Testis (tissue), 2 donors: ENCODE measurements around the gene MYBBP1A.

Experiments
- POLR2A ChIP-seq: fragments of 450-650 bp; IDR thresholded peaks from one replicate; pipeline ENCODE4 v1.6.1; 2017; ENCODE audit warnings: antibody characterized with exemption, mild to moderate bottlenecking, moderate library complexity
- TF ChIP-seq, protein P1 (sequence below), 3 experiments: fragments of 450-650 bp in 2 of 3; fragments of 200-600 bp in 1 of 3; sonication (generic) in 1 of 3; IDR thresholded peaks; one replicate each; pipeline ENCODE4 v1.5.1; 2016 to 2019; ENCODE audit warnings: antibody characterized with exemption in 3 of 3, mild to moderate bottlenecking in 2 of 3, moderate library complexity in 1 of 3

DNA sequence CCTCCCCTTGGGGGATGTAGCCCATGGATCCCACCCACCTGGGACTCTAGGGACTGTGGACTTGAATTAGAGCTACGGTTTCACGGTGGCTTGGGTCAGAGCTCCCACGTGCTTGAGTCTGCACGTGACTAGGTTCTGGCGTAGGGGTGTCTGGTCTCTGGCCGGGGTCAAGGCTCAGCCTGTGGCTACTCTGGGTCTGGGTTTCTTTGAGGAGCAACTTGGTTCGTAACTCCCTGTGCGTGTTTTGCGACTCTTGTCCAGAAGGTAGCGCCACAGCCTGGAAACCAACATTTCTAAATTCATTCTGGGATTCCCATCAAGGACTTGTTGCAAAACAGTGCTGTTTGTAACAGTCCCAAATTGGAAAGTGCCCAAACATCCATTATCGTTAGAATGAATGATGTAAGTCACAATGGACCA is 5.7 kb upstream of the MYBBP1A start:
- TF ChIP-seq, protein P1, sequence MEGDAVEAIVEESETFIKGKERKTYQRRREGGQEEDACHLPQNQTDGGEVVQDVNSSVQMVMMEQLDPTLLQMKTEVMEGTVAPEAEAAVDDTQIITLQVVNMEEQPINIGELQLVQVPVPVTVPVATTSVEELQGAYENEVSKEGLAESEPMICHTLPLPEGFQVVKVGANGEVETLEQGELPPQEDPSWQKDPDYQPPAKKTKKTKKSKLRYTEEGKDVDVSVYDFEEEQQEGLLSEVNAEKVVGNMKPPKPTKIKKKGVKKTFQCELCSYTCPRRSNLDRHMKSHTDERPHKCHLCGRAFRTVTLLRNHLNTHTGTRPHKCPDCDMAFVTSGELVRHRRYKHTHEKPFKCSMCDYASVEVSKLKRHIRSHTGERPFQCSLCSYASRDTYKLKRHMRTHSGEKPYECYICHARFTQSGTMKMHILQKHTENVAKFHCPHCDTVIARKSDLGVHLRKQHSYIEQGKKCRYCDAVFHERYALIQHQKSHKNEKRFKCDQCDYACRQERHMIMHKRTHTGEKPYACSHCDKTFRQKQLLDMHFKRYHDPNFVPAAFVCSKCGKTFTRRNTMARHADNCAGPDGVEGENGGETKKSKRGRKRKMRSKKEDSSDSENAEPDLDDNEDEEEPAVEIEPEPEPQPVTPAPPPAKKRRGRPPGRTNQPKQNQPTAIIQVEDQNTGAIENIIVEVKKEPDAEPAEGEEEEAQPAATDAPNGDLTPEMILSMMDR (IDR thresholded peaks at IDR 0.05), result no peak
- TF ChIP-seq POLR2A, result no peak
